Activated CD8-positive, alpha-beta memory T cell treated with anti-CD3 and anti-CD28 coated beads, Interleukin-2, amount 50 U/mL, for 48 hours (primary cell): ENCODE results near the gene ARMCX5.

Source experiments
- DNase-seq: peaks from one replicate; pipeline ENCODE4 v3.0.0-alpha.2; 2020

ARMCX5 gene

DNA sequence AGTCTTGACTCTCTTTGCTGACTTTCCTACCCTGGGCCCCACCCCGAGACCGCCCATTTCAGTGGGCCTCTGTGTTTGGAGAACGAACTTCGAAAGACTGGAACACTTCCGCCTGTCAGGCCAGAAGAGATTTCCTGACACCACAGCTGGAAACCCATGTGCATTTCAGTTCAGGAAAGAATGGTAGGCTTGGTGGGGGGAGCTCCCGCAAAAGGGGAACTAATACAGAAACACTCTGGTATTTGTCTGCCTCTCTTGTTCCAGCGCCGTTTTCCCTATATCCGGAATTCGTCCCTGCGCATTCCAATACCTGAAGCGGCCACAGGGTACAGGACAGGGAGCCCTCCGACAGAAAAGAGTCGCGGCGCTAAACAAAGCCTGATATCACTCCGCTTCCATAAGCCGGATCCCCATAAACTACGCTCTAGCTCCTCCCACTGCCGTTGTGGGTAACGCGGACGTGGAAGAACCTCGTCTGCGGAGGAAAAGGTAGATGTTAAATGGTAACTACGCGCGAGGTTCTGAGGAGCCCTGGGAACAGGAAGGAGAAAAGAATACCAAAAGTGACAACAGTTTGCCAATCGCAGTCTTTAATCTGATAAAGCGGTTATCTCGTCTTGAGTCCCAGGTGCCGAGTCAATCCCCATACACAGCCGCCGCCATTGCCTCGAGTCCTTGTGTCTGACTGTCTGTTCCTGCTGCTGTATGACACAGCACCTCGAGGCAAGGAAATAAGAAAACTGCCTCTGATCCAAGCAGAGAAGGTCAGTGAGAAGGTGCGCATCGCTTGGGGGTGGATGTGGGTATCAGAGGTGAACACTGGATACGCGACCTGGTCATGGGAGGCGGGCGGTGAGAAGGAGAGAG, at the start of gene ARMCX5:
ARMCX5 (plus strand) TSS at position 432 of the 867 bp plus-strand sequence. CDS start 2,627 bp downstream, outside the sequence.
- DNase-seq, result peak; percentile 69

DNA sequence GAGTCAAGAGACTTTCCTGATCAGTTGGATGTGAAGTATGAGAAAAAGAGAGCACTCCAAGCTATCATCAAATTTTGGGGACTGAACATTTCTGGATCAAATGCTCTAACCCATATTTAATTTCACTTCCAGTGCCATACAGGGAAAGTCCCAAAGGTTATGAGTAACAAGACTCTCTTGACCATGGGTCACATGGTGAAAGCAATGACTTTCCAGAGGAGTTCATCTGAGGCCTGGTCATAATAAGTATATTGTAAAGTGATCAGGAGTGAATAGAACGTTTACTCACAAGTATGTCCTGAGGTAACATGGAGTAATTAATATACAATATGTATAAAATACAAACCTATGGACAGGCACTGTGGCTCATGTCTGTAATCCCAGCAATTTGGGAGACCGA, 40.7 kb upstream of the ARMCX5 start:
- DNase-seq, result no peak

GRCh38 chrX:102560423-102561068, 38.8 kb upstream of the ARMCX5 start:
- no peak for DNase-seq

- DNase-seq, result no peak
These were observed 18.4 kb upstream of the ARMCX5 start for GRCh38 chrX:102580891-102581290.

DNA sequence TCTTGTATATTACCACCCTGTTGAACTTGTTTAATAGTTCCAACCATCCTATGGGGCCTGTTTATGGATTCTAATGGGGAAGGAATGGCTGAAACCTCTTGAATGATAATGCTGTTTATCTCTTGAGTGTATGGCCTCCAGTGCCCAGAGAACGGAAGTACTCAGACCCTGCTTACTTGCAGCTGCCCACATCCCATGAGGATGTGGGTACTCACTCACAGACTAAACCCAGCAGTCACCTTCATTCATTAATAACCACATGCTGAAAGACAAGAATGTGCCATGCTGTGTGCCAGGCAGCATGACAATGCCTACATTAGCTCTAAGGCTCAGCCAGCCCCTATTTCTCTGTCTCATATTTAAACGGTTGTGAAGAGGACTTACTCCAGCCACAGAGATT, 5.9 kb upstream of the ARMCX5 start:
- DNase-seq, result no peak

DNA sequence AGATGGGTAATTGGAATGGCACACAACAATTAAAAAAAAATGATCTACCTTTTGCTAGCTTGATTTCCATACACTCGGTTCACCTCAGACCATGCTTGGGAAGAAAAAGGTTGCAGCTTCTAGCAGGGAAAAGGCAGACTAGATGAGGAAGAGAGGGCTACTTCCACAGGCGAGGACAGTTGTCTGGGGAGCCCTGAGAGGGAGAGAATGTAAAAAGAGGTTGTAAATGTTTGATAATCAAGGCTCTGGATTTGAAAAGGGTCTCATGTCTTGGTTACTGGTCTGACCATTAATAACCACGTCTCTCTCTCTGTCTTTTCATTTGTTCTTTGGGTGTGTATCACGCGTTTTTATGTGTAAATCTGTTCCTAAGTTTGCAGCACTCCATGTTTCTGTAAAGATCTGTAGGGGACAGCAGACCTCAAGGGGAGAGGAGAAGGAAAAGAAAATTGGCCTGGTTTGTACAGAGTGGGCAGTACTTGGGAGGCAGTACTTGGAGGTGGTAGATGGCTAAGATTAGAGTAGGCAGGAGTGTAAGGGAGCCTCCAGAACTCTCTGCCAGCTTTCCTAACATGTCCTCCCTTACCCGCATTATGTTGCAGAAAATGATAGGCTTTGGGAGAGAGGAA, 750 bp downstream of the ARMCX5 start:
- DNase-seq, result no peak

DNA sequence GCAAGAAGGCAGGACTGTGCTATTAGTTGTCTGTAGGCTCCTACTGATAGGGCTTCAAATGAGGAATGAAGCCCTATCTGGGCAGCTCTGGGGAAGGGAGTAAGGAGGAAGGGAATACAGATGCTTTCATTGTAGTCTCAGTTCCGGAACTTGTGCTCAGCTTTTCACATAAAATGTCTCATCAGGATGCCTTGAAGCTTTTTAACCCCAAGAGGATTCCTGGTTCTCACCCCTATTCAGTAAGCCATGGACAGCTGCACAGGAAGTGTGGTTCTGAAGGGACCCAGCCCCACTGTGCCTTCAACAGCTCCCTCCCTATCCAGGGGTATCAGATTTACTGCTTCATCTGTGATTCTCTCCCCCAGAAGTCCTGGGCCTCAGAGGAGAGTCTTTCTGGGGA, 5.0 kb downstream of the ARMCX5 start:
- no peak for DNase-seq

DNA sequence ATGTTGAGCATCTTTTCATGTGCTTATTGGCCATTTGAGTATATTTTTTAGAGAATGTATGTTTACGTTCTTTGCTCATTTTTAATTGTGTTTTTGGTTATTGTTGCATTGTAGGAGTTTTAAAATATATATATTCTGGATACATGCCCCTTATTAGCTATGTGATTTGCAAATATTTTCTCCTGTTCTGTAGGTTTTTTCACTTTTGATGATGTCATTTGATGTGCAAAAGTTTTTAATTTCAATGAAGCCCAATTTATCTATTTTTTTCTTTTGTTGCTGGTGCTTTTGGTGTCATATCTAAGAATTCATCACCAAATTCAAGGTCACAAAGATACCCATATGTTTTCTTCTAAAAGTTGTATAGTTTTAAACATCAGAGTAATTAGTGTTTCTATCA, 6.8 kb downstream of the ARMCX5 start:
- no peak for DNase-seq

- no peak for DNase-seq
These were observed 11.6 kb downstream of the ARMCX5 start for GRCh38 chrX:102610905-102611304.

DNA sequence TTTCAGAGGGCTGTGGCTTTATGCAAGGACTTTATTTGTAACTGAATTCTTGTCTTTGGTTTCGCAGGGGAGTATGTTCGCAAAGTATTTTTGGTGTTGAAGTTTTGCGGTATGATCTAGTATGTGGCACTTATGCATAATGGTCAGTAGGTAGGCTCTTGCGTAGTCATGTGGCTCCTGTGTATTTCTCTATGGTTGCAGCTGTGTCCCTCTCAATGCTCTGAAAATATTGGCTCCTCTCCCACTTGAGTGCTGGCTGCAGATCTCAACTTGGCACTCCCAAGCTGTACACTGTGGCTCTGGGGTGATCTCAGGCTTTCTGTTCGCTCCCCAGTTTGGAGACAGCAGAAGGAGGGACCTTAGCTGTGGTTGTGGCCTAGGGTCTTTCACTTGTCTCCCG, 24.8 kb downstream of the ARMCX5 start:
- DNase-seq, result no peak

- no peak for DNase-seq
These were observed 28.3 kb downstream of the ARMCX5 start for GRCh38 chrX:102627640-102628039.

GRCh38 chrX:102637561-102637960, 38.2 kb downstream of the ARMCX5 start:
- DNase-seq, result no peak

- no peak for DNase-seq
These were observed 51.6 kb downstream of the ARMCX5 start for GRCh38 chrX:102650903-102651241.

GRCh38 chrX:102651242-102652011, 52.1 kb downstream of the ARMCX5 start, which contains the start of gene GPRASP1:
TSS of gene GPRASP1 (plus strand) at chrX:102651483. CDS start at chrX:102653914, 2,431 bp downstream.
- DNase-seq, result peak; percentile 60

GRCh38 chrX:102652031-102652688, 52.8 kb downstream of the ARMCX5 start:
- peak; percentile 56 for DNase-seq
